Measurements from ENCODE around the gene DDX4. TPM values are rescaled to one million over a fixed set of nuclear protein-coding genes. Genes with fewer than 3 reads are reported as not detected.
"Not testable (repeated sequence)": the region's sequence is repeated elsewhere in the genome, so short reads cannot be mapped to it uniquely, and the experiment has no call there.

DDX4 gene
- total RNA-seq, 1 donor from 2014 or later, result not detected

- Mint-ChIP-seq H3K9me3 (ENCODE audit: unreplicated experiment) (no peaks in the 10 kb centered on the region), H3K36me3 (ENCODE audit: low read depth, unreplicated experiment) (no peaks in the 10 kb centered on the region), H3K27ac (ENCODE audit: unreplicated experiment) (no peak overlapping the region), H3K27me3 (ENCODE audit: unreplicated experiment) (no peaks in the 10 kb centered on the region), H3K4me3 (ENCODE audit: unreplicated experiment) (no peak overlapping the region), H3K4me1 (ENCODE audit: unreplicated experiment) (no peaks in the 10 kb centered on the region)
- no peak for TF ChIP-seq CTCF (IDR thresholded peaks at IDR 0.05; ENCODE audit: unreplicated experiment)
- no peak for DNase-seq (ENCODE audit: low spot score)
Measured at GRCh38 chr5:55800924-55801323, 63.1 kb downstream of the DDX4 start.

- not testable (repeated sequence) for H3K4me1 Mint-ChIP-seq (ENCODE audit: unreplicated experiment); H3K27ac Mint-ChIP-seq (ENCODE audit: unreplicated experiment); H3K36me3 Mint-ChIP-seq (ENCODE audit: low read depth, unreplicated experiment); DNase-seq (ENCODE audit: low spot score); H3K9me3 Mint-ChIP-seq (ENCODE audit: unreplicated experiment); H3K4me3 Mint-ChIP-seq (ENCODE audit: unreplicated experiment); H3K27me3 Mint-ChIP-seq (ENCODE audit: unreplicated experiment)
Measured at GRCh38 chr5:55808814-55809213, 71.0 kb downstream of the DDX4 start.

GRCh38 chr5:55815939-55816338, 78.1 kb downstream of the DDX4 start:
- H3K27ac Mint-ChIP-seq (ENCODE audit: unreplicated experiment); H3K4me1 Mint-ChIP-seq (ENCODE audit: unreplicated experiment); H3K4me3 Mint-ChIP-seq (ENCODE audit: unreplicated experiment); H3K36me3 Mint-ChIP-seq (ENCODE audit: low read depth, unreplicated experiment); H3K27me3 Mint-ChIP-seq (ENCODE audit: unreplicated experiment); DNase-seq (ENCODE audit: low spot score); H3K9me3 Mint-ChIP-seq (ENCODE audit: unreplicated experiment): not testable (repeated sequence)

GRCh38 chr5:55816342-55816741, 78.5 kb downstream of the DDX4 start:
- no peak for DNase-seq (ENCODE audit: low spot score)
- Mint-ChIP-seq H3K4me3 (ENCODE audit: unreplicated experiment) (no peak overlapping the region), H3K36me3 (ENCODE audit: low read depth, unreplicated experiment) (no peaks in the 10 kb centered on the region), H3K9me3 (ENCODE audit: unreplicated experiment) (no peaks in the 10 kb centered on the region), H3K27me3 (ENCODE audit: unreplicated experiment) (no peaks in the 10 kb centered on the region), H3K27ac (ENCODE audit: unreplicated experiment) (no peak overlapping the region), H3K4me1 (ENCODE audit: unreplicated experiment) (no peaks in the 10 kb centered on the region)
- TF ChIP-seq CTCF (IDR thresholded peaks at IDR 0.05; ENCODE audit: unreplicated experiment), result no peak

GRCh38 chr5:55817030-55817429, 79.2 kb downstream of the DDX4 start:
- TF ChIP-seq CTCF (IDR thresholded peaks at IDR 0.05; ENCODE audit: unreplicated experiment), result no peak
- DNase-seq (ENCODE audit: low spot score), result no peak

GRCh38 chr5:55820488-55820887, 82.6 kb downstream of the DDX4 start:
- Mint-ChIP-seq H3K27me3 (ENCODE audit: unreplicated experiment) (no peaks in the 10 kb centered on the region), H3K4me1 (ENCODE audit: unreplicated experiment) (no peaks in the 10 kb centered on the region), H3K36me3 (ENCODE audit: low read depth, unreplicated experiment) (no peaks in the 10 kb centered on the region), H3K4me3 (ENCODE audit: unreplicated experiment) (no peak overlapping the region), H3K27ac (ENCODE audit: unreplicated experiment) (no peak overlapping the region), H3K9me3 (ENCODE audit: unreplicated experiment) (no peaks in the 10 kb centered on the region)
- no peak for DNase-seq (ENCODE audit: low spot score)
- no peak for TF ChIP-seq CTCF (IDR thresholded peaks at IDR 0.05; ENCODE audit: unreplicated experiment)

More at GRCh38 chr5:55817030-55817429, 79.2 kb downstream of the DDX4 start:
- Mint-ChIP-seq H3K4me1 (ENCODE audit: unreplicated experiment) (no peaks in the 10 kb centered on the region), H3K27ac (ENCODE audit: unreplicated experiment) (no peak overlapping the region), H3K27me3 (ENCODE audit: unreplicated experiment) (no peaks in the 10 kb centered on the region), H3K36me3 (ENCODE audit: low read depth, unreplicated experiment) (no peaks in the 10 kb centered on the region), H3K4me3 (ENCODE audit: unreplicated experiment) (no peak overlapping the region), H3K9me3 (ENCODE audit: unreplicated experiment) (no peaks in the 10 kb centered on the region)
